ENCODE measurements around the gene STUB1.
A peak's percentile ranks its signal among the peaks of the same experiment; 100 is the strongest.

STUB1 gene

DNA sequence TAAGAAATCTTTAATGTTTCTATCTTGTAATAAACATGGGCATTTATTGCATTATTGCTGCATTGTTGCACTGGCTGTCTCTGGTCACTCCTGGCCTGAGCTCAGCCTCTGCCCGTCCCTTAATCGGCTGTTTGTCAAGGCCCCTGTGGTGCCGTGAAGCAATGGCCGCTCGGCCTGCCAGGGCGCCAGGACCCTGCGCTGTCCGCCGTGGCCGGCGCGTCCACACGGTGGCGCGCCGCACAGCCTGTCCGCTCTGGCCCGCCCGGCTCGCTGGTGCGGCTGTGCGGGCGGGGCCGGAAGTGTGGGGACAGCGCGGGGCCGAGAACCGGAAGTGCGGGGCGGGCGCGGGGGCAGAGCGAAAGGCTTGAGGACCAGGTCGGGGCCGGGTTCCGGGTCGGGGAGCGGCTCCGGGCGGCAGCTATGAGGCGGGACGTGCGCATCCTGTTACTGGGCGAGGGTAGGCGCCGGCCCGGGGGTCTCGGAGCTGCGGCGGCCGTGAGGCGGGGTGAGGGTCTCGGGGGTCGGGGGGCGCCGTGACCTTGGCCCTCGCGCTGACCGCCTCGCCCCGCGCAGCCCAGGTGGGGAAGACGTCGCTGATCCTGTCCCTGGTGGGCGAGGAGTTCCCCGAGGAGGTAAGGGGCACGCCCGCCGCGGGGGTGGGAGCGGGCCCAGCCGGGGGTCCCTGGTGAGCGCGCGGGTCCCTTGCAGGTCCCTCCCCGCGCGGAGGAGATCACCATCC, 12.3 kb upstream of the STUB1 start, which contains the start of gene RHOT2:
Gene RHOT2 (plus strand): TSS at position 353 of the 739 bp plus-strand sequence. CDS start 68 bp downstream, at position 421.
- peak; percentile 69 for DNase-seq

DNA sequence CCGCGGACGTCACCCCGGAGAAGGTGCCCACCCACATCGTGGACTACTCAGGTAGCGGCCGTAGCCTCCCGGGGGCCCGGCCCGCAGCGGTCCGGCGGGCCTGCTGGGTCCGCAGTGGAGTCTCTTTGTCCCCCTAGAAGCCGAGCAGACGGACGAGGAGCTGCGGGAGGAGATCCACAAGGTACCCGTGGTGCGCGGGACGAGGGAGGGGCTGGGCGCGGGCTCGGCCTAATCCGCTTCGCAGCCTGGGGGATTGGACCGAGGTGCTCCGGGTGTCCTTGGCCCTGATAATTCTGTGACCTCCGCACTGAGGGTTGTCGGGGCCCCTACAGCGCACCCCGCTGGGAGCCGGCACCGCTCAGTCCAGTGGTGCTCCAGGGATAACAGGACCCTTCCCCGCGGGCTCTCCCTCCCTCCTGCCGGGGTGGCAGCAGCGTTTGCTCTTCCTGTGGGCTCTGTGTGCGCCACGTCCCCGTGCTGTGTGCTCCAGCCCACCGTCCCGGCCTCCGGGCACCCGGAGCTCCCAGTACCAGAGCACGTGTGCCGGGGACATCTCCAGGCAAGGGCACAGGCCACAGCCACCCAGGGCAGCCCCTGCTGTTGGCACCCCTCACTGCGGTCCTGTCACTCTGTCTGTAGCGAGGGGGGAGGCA, 11.6 kb upstream of the STUB1 start:
- DNase-seq = no peak

- no peak for DNase-seq
Measured at GRCh38 chr16:669666-670065, 10.5 kb upstream of the STUB1 start.

DNA sequence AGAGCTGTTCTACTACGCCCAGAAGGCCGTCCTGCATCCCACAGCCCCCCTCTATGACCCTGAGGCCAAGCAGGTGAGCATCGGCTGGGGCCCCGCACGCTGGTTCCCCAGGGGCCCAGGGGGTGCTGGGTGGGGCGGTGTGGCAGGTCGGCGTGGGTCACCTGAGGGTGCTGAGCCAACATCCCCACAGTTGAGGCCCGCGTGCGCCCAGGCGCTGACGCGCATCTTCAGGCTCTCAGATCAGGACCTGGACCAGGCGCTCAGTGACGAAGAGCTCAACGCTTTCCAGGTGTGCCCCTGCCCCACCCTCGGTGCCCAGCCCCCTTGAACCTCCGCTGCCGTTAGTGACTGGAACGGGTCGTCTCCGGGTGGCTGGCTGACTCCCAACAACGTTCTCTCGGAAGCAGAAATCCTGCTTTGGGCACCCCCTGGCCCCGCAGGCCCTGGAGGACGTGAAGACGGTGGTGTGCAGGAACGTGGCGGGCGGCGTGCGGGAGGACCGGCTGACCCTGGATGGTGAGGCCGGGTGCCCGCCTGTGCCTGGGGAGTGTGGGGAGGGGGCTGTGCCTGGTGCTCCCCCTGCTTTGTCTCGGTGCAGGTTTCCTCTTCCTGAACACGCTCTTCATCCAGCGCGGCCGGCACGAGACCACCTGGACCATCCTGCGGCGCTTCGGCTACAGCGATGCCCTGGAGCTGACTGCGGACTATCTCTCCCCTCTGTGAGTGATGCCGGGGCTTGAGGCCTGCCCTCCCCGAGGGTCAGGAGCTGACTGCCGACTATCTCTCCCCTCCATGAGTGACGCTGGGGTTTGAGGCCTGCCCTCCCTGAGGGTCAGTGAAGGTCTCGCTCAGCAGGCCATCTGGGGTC, 9.5 kb upstream of the STUB1 start:
- no peak for DNase-seq

DNA sequence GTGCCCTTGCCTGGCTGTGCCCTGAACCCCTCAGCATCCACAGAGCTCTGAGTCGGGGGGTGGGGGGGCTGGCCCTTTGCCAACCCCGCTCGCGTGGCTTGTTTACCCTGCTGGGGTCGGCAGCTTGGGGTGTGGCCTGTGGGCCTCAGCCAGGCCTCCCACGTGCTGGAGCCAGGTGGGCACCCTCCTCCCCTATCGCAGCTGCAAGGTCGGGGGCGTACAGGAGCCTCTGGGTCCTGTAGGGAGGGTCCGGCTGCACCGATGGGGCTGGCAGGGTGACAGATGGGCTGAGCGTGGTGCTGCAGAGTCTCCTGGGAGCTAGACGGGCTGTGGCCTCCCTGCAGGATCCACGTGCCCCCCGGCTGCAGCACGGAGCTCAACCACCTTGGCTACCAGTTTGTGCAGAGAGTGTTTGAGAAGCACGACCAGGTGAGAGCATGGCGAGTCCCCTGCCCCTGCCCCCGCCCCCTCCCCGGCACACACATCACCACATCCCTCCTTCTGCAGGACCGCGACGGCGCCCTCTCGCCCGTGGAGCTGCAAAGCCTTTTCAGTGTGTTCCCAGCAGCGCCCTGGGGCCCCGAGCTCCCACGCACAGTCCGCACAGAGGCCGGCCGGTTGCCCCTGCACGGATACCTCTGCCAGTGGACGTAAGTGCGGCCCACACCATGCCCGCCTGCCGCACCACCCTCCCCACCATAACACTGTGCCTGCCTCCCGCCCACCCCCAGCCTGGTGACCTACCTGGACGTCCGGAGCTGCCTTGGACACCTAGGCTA, 8.7 kb upstream of the STUB1 start:
- DNase-seq = no peak

DNA sequence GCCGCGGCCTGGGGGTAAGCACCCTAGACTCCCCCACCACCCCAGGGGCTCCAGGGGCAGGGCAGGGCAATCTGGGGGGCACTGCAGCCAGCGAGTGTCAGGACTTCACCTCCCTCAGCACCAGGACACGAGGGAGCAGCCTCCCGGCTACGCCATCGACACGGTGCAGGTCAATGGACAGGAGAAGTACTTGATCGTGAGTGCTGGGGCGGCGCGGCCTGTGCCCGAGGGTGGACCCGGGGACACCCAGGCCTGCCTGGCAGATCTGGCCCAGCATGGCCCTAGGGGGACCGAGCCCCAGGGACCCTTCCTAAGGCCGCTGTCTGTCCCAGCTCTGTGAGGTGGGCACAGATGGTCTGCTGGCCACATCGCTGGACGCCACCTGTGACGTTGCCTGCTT, 7.8 kb upstream of the STUB1 start:
- DNase-seq = no peak

DNA sequence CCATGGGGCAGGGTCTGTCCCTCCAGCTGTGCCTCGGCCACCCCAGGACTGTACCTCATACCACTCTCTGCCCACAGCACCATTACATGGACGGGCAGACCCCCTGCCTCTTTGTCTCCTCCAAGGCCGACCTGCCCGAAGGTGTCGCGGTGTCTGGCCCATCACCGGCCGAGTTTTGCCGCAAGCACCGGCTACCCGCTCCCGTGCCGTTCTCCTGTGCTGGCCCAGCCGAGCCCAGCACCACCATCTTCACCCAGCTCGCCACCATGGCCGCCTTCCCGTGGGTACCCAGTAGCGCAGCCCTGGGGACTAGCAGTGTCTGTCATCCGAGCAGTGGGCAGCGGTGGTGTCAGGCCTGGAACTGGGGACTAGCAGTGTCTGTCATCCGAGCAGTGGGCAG, 7.4 kb upstream of the STUB1 start:
- no peak for DNase-seq

- no peak for DNase-seq
Measured at GRCh38 chr16:673399-673991, 6.7 kb upstream of the STUB1 start.

DNA sequence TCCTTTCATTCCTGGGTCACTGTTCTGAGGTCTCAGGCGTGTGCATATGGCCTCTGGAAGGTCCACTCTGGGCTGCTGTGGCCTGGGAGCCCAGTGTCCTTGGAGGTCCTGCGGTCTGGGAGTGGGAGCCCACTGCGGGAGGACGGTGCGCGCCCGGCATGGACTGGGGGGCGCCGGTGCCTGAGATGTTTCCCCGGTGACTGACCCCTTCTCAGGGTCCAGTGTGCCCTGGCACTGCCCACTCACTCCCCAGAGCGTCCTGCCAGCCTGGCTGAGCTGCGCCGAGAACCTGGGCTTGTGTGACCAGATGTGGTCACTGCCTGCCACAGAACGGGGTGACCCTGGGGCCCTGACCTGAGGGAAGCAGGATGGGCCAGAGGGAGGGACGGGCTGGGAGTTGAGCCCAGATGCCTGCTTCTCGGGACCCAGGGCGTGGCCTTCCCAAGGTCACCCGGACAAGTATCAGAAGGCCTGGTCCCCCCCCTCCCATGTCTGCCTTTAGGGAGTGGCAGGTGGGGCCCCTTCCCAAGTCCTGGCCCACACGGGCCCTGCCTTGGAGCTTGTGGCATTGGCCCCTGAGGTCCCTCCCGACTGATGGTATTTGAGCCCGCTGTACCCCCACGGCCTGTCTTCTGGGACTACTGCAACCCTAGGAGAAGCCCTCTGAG, 5.9 kb upstream of the STUB1 start:
- no peak for DNase-seq

- DNase-seq = no peak
Measured at GRCh38 chr16:674968-675883, 5.0 kb upstream of the STUB1 start, which contains the start of gene RHBDL1. Gene RHBDL1 (plus strand): TSS chr16:675671. CDS start chr16:675791, 120 bp downstream.

GRCh38 chr16:675884-676564, 4.2 kb upstream of the STUB1 start:
- DNase-seq = no peak

GRCh38 chr16:676565-676902, 3.7 kb upstream of the STUB1 start:
- DNase-seq = no peak

- DNase-seq = no peak
Measured at GRCh38 chr16:676913-677312, 3.3 kb upstream of the STUB1 start.

GRCh38 chr16:677316-678190, 2.7 kb upstream of the STUB1 start:
- no peak for DNase-seq

- no peak for DNase-seq
Measured at GRCh38 chr16:678209-678857, 1.9 kb upstream of the STUB1 start.

- DNase-seq = peak; percentile 60
Measured at GRCh38 chr16:678858-679813, 1.1 kb upstream of the STUB1 start.

- DNase-seq = no peak
Measured at GRCh38 chr16:680625-680945, 375 bp downstream of the STUB1 start.

All from NCI-H446 treated with DMSO at 0.1 percent for 48 hours (cell line).